Measurements from ENCODE around the gene RBMS3. TPM values are rescaled to one million over a fixed set of nuclear protein-coding genes. Genes with fewer than 3 reads are reported as not detected.

Gene RBMS3
- total and polyA plus RNA-seq, 2 of the 13 experiments (the other 11 are each of a cell fraction or from before 2014, with no cell fraction given), result not detected

DNA sequence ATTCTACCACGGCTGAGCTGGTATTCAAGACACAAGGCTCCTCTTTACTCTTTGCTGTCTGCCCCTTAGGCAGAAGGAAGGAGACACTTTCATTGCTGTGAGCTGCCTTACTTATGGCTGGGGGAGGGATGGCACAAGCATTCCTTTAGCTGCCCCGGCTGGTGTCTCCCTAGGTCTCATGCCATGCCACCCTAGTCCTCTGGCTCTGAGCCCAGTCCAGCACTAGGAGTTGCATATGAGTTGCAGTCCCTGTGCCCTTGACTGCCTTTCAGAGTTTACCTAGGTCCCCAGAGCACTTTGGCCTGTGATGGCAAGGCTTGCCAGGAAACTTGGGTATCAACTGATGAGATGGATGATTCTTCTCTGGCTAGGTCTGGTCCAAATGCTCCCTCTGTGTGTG lies 296.4 kb downstream of the RBMS3 start:
- no peaks in the 10 kb centered on the region for H3K4me1 ChIP-seq (ENCODE audit: insufficient read depth, low read length)
- no peaks in the 10 kb centered on the region for H3K27me3 ChIP-seq (ENCODE audit: control insufficient read depth in 1 of 2, insufficient read depth in 2 of 2, low read length in 2 of 2)
- WGBS (ENCODE audit: low lambda C conversion rate), result 0% methylated on average over 1 of the region's 2 CpGs
- no peak overlapping the region for H2AFZ ChIP-seq (ENCODE audit: low read length)
- FAIRE-seq (no peak), DNase-seq (ENCODE audit: low spot score) (no peak), ATAC-seq (no peak)
- H3K4me2 ChIP-seq (ENCODE audit: low read depth, low read length), result no peak overlapping the region
- BruUV-seq (replicated peaks), result no TSS peak
- H4K20me1 ChIP-seq (ENCODE audit: insufficient read depth, low read length), result no peaks in the 10 kb centered on the region
- H3K9ac ChIP-seq (ENCODE audit: insufficient read depth, low read depth, low read length), result no peak overlapping the region
- intact Hi-C loops (cut with micrococcal nuclease; ENCODE audit: unreplicated experiment) (no loop called here), in situ Hi-C loops (cut with HindIII; ENCODE audit: extremely low pct_ligation_motif_present, low pct_unique_long_range_greater_than_20kb) (no loop called here)
- no peak overlapping the region for H3K27ac ChIP-seq (ENCODE audit: extremely low read length, insufficient read depth, low read length)
- no peaks in the 10 kb centered on the region for H3K9me3 ChIP-seq (ENCODE audit: low read length)
- no peaks in the 10 kb centered on the region for H3K79me2 ChIP-seq (ENCODE audit: insufficient read depth, low read length)
- no peaks in the 10 kb centered on the region for H3K36me3 ChIP-seq (replicated peaks in 1 of 2; ENCODE audit: control insufficient read depth in 1 of 2, insufficient read depth in 2 of 2, low read length in 2 of 2)
- TF ChIP-seq ZNF879 (CRISPR knock-in tag; IDR thresholded peaks at IDR 0.05) (no peak), ZSCAN9 (CRISPR knock-in tag; IDR thresholded peaks at IDR 0.05; ENCODE audit: borderline replicate concordance) (no peak), ZBTB42 (CRISPR knock-in tag; IDR thresholded peaks at IDR 0.05) (no peak), SP2 (CRISPR knock-in tag; IDR thresholded peaks at IDR 0.05) (no peak), SYNCRIP (IDR thresholded peaks at IDR 0.05; ENCODE audit: insufficient read depth, low read depth, low read length) (no peak), ZNF10 (CRISPR knock-in tag; IDR thresholded peaks at IDR 0.05; ENCODE audit: borderline replicate concordance, low read depth) (no peak)
- TF ChIP-seq, protein P1, sequence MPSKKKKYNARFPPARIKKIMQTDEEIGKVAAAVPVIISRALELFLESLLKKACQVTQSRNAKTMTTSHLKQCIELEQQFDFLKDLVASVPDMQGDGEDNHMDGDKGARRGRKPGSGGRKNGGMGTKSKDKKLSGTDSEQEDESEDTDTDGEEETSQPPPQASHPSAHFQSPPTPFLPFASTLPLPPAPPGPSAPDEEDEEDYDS (CRISPR knock-in tag; IDR thresholded peaks at IDR 0.05), result no peak
- ChIA-PET POLR2A (no interaction called here), CTCF (ENCODE audit: low intra/inter-chr PET ratio, low total read pairs) (no interaction called here)
- H3K4me3 ChIP-seq (replicated peaks in 1 of 3; ENCODE audit: insufficient read depth in 1 of 3, low read depth in 2 of 3, low read length in 3 of 3), result no peak overlapping the region

DNA sequence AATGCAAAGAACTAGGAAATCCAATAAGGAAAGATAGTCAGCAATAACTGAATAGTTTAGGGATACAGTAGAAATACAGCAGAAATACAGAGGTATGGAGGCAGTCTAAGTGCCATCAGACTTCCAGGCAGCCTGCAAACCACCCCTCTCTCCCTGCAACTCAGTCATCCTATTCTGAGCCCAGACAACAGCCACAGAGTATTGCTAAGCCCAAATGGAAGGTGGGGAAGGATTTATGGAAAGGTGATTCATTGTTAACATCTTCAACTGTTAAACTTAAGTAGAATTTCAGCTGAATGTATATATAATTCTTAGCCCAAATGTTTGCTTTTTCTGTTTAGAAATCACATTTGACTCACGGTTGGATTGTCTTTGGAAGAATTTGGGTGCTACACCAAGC lies 300.4 kb downstream of the RBMS3 start:
- Histone ChIP-seq H3K4me3 (replicated peaks in 1 of 3; ENCODE audit: insufficient read depth in 1 of 3, low read depth in 2 of 3, low read length in 3 of 3) (no peak overlapping the region), H3K4me2 (ENCODE audit: low read depth, low read length) (no peak overlapping the region), H3K27me3 (ENCODE audit: control insufficient read depth in 1 of 2, insufficient read depth in 2 of 2, low read length in 2 of 2) (no peaks in the 10 kb centered on the region), H3K9ac (ENCODE audit: insufficient read depth, low read depth, low read length) (no peak overlapping the region), H3K36me3 (replicated peaks in 1 of 2; ENCODE audit: control insufficient read depth in 1 of 2, insufficient read depth in 2 of 2, low read length in 2 of 2) (no peaks in the 10 kb centered on the region), H4K20me1 (ENCODE audit: insufficient read depth, low read length) (no peaks in the 10 kb centered on the region), H3K27ac (ENCODE audit: extremely low read length, insufficient read depth, low read length) (no peak overlapping the region), H3K79me2 (ENCODE audit: insufficient read depth, low read length) (no peaks in the 10 kb centered on the region), H3K4me1 (ENCODE audit: insufficient read depth, low read length) (no peaks in the 10 kb centered on the region), H3K9me3 (ENCODE audit: low read length) (no peaks in the 10 kb centered on the region), H2AFZ (ENCODE audit: low read length) (no peak overlapping the region)
- intact Hi-C loops (cut with micrococcal nuclease; ENCODE audit: unreplicated experiment), result no loop called here
- ATAC-seq (no peak), DNase-seq (ENCODE audit: low spot score) (no peak), FAIRE-seq (no peak)
- ChIA-PET POLR2A (no interaction called here), CTCF (ENCODE audit: low intra/inter-chr PET ratio, low total read pairs) (no interaction called here)
- BruUV-seq (replicated peaks), result no TSS peak
- WGBS (ENCODE audit: low lambda C conversion rate), result 4% methylated on average over 1 of the region's 1 CpG
- in situ Hi-C loops (cut with HindIII; ENCODE audit: extremely low pct_ligation_motif_present, low pct_unique_long_range_greater_than_20kb), result no loop called here
- no peak for TF ChIP-seq ZNF143 (CRISPR knock-in tag; IDR thresholded peaks at IDR 0.05)
- no peak for TF ChIP-seq THAP11 (CRISPR knock-in tag; IDR thresholded peaks at IDR 0.05)
- TF ChIP-seq, protein P2, sequence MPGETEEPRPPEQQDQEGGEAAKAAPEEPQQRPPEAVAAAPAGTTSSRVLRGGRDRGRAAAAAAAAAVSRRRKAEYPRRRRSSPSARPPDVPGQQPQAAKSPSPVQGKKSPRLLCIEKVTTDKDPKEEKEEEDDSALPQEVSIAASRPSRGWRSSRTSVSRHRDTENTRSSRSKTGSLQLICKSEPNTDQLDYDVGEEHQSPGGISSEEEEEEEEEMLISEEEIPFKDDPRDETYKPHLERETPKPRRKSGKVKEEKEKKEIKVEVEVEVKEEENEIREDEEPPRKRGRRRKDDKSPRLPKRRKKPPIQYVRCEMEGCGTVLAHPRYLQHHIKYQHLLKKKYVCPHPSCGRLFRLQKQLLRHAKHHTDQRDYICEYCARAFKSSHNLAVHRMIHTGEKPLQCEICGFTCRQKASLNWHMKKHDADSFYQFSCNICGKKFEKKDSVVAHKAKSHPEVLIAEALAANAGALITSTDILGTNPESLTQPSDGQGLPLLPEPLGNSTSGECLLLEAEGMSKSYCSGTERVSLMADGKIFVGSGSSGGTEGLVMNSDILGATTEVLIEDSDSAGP (CRISPR knock-in tag; IDR thresholded peaks at IDR 0.05; ENCODE audit: borderline replicate concordance), result no peak
- no peak for TF ChIP-seq SNAI1 (CRISPR knock-in tag; IDR thresholded peaks at IDR 0.05; ENCODE audit: borderline replicate concordance)
- no peak for TF ChIP-seq ZBTB7B (CRISPR knock-in tag; IDR thresholded peaks at IDR 0.05)
- no peak for TF ChIP-seq ZNF703 (CRISPR knock-in tag; IDR thresholded peaks at IDR 0.05; ENCODE audit: borderline replicate concordance)
- TF ChIP-seq, protein P3, sequence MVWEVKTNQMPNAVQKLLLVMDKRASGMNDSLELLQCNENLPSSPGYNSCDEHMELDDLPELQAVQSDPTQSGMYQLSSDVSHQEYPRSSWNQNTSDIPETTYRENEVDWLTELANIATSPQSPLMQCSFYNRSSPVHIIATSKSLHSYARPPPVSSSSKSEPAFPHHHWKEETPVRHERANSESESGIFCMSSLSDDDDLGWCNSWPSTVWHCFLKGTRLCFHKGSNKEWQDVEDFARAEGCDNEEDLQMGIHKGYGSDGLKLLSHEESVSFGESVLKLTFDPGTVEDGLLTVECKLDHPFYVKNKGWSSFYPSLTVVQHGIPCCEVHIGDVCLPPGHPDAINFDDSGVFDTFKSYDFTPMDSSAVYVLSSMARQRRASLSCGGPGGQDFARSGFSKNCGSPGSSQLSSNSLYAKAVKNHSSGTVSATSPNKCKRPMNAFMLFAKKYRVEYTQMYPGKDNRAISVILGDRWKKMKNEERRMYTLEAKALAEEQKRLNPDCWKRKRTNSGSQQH (CRISPR knock-in tag; IDR thresholded peaks at IDR 0.05; ENCODE audit: low read depth), result no peak
- TF ChIP-seq ZSCAN31 (CRISPR knock-in tag; IDR thresholded peaks at IDR 0.05; ENCODE audit: low read depth), result no peak
- no peak for TF ChIP-seq ZNF331 (CRISPR knock-in tag; IDR thresholded peaks at IDR 0.05)
- no peak for TF ChIP-seq NFKB2 (CRISPR knock-in tag; IDR thresholded peaks at IDR 0.05; ENCODE audit: borderline replicate concordance)
- no peak for TF ChIP-seq ELF3 (CRISPR knock-in tag; IDR thresholded peaks at IDR 0.05)
